IPS-11a (cell line): ENCODE results near the gene CDC42BPA.

Experiments
- H3K4me3 ChIP-seq: one replicate; pipeline ENCODE4 v1.5.1; 2013; ENCODE audit warnings: low read depth, low read length, control low read depth

Gene CDC42BPA

GRCh38 chr1:226982451-226983177 is 335.7 kb downstream of the CDC42BPA start:
- no peak overlapping the region for H3K4me3 ChIP-seq

GRCh38 chr1:226981838-226982237 is 336.5 kb downstream of the CDC42BPA start:
- no peak overlapping the region for H3K4me3 ChIP-seq

GRCh38 chr1:226981386-226981817 is 336.9 kb downstream of the CDC42BPA start:
- H3K4me3 ChIP-seq: no peak overlapping the region

- no peak overlapping the region for H3K4me3 ChIP-seq
Measured at GRCh38 chr1:226980565-226981385, 337.5 kb downstream of the CDC42BPA start.

GRCh38 chr1:226980122-226980560 is 338.2 kb downstream of the CDC42BPA start:
- no peak overlapping the region for H3K4me3 ChIP-seq

- no peak overlapping the region for H3K4me3 ChIP-seq
Measured at GRCh38 chr1:226979517-226980121, 338.7 kb downstream of the CDC42BPA start.

GRCh38 chr1:226979115-226979516 is 339.2 kb downstream of the CDC42BPA start:
- H3K4me3 ChIP-seq: no peak overlapping the region

GRCh38 chr1:226978432-226979114 is 339.7 kb downstream of the CDC42BPA start:
- no peak overlapping the region for H3K4me3 ChIP-seq

- no peak overlapping the region for H3K4me3 ChIP-seq
Measured at GRCh38 chr1:226977643-226978431, 340.5 kb downstream of the CDC42BPA start.

GRCh38 chr1:226976978-226977642 is 341.2 kb downstream of the CDC42BPA start:
- no peak overlapping the region for H3K4me3 ChIP-seq

GRCh38 chr1:226976276-226976977 is 341.9 kb downstream of the CDC42BPA start:
- H3K4me3 ChIP-seq: no peak overlapping the region

- no peak overlapping the region for H3K4me3 ChIP-seq
Measured at GRCh38 chr1:226975259-226976250, 342.7 kb downstream of the CDC42BPA start.

GRCh38 chr1:226974544-226975258 is 343.6 kb downstream of the CDC42BPA start:
- H3K4me3 ChIP-seq: no peak overlapping the region

GRCh38 chr1:226973898-226974543 is 344.3 kb downstream of the CDC42BPA start:
- H3K4me3 ChIP-seq: no peak overlapping the region

- H3K4me3 ChIP-seq: no peak overlapping the region
Measured at GRCh38 chr1:226973371-226973897, 344.9 kb downstream of the CDC42BPA start.

GRCh38 chr1:226972931-226973330 is 345.4 kb downstream of the CDC42BPA start:
- H3K4me3 ChIP-seq: no peak overlapping the region

GRCh38 chr1:226971765-226972164 is 346.5 kb downstream of the CDC42BPA start:
- no peak overlapping the region for H3K4me3 ChIP-seq
